ENCODE measurements around the gene PACSIN2. TPM values are rescaled to one million over a fixed set of nuclear protein-coding genes. Genes with fewer than 3 reads are reported as not detected.
A peak's percentile ranks its signal among the peaks of the same experiment; 100 is the strongest.

Gene PACSIN2
- total RNA-seq, 1 experiment from 2014 or later: 103 TPM

- POLR2A ChIA-PET (ENCODE audit: unreplicated experiment): interaction anchor here (0.6 kb wide), 1 partner anchor 83 kb away, joined by 3 read pairs; no protein-coding TSS in a partner anchor
- H3K9me2 ChIP-seq (ENCODE audit: insufficient read depth): no peaks in the 10 kb centered on the region
- no TSS peak for BruUV-seq (replicated peaks)
- peak overlapping the region; percentile 91 for H3K27ac ChIP-seq
- H3K4me2 ChIP-seq: no peak overlapping the region
- H4K20me1 ChIP-seq (ENCODE audit: insufficient read depth): no peaks in the 10 kb centered on the region
- no peak for DNase-seq
- no peak overlapping the region for H3K4me3 ChIP-seq
- H3K4me1 ChIP-seq (replicated peaks; ENCODE audit: insufficient read depth): peaks cover 70% of the 10 kb centered on the region
- H3K79me2 ChIP-seq (ENCODE audit: low read depth): peaks cover 84% of the 10 kb centered on the region
- H3K36me3 ChIP-seq (ENCODE audit: low read depth): peaks cover 30% of the 10 kb centered on the region
- no peaks in the 10 kb centered on the region for H3K9me3 ChIP-seq (ENCODE audit: insufficient read depth, low read depth)
- H3K27me3 ChIP-seq (ENCODE audit: insufficient read depth, low read depth): no peaks in the 10 kb centered on the region
- intact Hi-C loops (cut with micrococcal nuclease; ENCODE audit: unreplicated experiment): loop anchor here (5.0 kb wide), 1 partner anchor 67 kb away; no protein-coding TSS in a partner anchor
- TF ChIP-seq, protein P1, sequence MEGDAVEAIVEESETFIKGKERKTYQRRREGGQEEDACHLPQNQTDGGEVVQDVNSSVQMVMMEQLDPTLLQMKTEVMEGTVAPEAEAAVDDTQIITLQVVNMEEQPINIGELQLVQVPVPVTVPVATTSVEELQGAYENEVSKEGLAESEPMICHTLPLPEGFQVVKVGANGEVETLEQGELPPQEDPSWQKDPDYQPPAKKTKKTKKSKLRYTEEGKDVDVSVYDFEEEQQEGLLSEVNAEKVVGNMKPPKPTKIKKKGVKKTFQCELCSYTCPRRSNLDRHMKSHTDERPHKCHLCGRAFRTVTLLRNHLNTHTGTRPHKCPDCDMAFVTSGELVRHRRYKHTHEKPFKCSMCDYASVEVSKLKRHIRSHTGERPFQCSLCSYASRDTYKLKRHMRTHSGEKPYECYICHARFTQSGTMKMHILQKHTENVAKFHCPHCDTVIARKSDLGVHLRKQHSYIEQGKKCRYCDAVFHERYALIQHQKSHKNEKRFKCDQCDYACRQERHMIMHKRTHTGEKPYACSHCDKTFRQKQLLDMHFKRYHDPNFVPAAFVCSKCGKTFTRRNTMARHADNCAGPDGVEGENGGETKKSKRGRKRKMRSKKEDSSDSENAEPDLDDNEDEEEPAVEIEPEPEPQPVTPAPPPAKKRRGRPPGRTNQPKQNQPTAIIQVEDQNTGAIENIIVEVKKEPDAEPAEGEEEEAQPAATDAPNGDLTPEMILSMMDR (conservative IDR thresholded peaks at IDR 0.05): no peak
- H2AFZ ChIP-seq: no peak overlapping the region
- H3F3A ChIP-seq (ENCODE audit: insufficient read depth, low read depth): peaks cover 77% of the 10 kb centered on the region
- CTCF ChIA-PET: interaction anchor here (0.6 to 0.7 kb wide), 3 partner anchors 46 to 434 kb away, joined by 3 to 12 read pairs (median 3); no protein-coding TSS in a partner anchor
These were observed 69.9 kb downstream of the PACSIN2 start for GRCh38 chr22:42945027-42945426.

DNA sequence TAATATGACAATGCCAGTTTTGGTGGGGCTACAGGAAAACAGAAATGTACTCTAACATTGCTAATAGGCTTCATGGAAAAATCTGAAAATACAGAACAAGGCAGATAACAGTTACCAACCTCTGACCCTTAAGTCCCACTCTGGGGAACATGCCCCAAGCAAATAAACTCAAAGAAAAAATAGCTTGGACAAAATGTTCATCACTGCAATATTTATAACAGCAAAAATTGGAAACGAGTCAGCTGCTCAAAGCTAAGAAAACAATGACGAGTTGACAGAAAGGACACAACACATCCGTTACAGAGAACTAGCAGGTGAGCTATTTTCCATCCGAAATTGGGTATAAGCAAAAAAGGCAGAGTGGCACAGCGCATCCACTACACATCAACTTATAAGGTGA, 70.5 kb downstream of the PACSIN2 start:
- Histone ChIP-seq H3K27ac (no peak overlapping the region), H3K4me2 (no peak overlapping the region), H3K36me3 (ENCODE audit: low read depth) (peaks cover 30% of the 10 kb centered on the region), H3K4me1 (replicated peaks; ENCODE audit: insufficient read depth) (peaks cover 70% of the 10 kb centered on the region), H4K20me1 (ENCODE audit: insufficient read depth) (no peaks in the 10 kb centered on the region), H3F3A (ENCODE audit: insufficient read depth, low read depth) (peaks cover 78% of the 10 kb centered on the region), H3K27me3 (ENCODE audit: insufficient read depth, low read depth) (no peaks in the 10 kb centered on the region), H3K4me3 (no peak overlapping the region), H3K79me2 (ENCODE audit: low read depth) (peaks cover 83% of the 10 kb centered on the region), H3K9me3 (ENCODE audit: insufficient read depth, low read depth) (no peaks in the 10 kb centered on the region), H3K9me2 (ENCODE audit: insufficient read depth) (no peaks in the 10 kb centered on the region), H2AFZ (no peak overlapping the region)
- ChIA-PET CTCF (interaction anchor here (0.6 kb wide), 2 partner anchors 47 to 435 kb away, joined by 3 to 12 read pairs; no protein-coding TSS in a partner anchor), POLR2A (ENCODE audit: unreplicated experiment) (no interaction called here)
- DNase-seq: peak in 1 of 2 experiments; percentile 34
- no TSS peak for BruUV-seq (replicated peaks)
- intact Hi-C loops (cut with micrococcal nuclease; ENCODE audit: unreplicated experiment): no loop called here
- TF ChIP-seq, protein P1 (conservative IDR thresholded peaks at IDR 0.05): no peak
- TF ChIP-seq EZH2 (IDR thresholded peaks at IDR 0.05; ENCODE audit: low read depth): no peak

DNA sequence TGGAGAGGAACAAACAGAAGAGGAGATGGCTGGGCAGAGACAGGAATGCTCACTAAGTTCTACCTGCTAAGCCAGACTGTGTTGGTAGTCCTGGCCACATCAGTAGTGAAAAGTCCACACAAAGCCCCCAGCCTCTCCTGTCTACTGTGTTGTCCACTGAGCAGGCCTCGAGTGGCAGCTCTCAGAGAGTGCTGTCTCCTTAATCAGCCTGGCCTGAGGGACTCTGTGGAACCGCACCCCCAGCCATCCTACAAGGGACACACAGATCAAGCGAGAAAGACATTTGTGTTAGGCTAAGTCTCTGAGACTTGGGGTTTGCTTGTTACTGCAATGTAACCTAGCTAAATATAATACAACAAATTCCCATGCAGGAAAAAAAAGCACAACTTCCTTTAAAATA, 71.0 kb downstream of the PACSIN2 start:
- no peaks in the 10 kb centered on the region for H3K9me2 ChIP-seq (ENCODE audit: insufficient read depth)
- POLR2A ChIA-PET (ENCODE audit: unreplicated experiment): no interaction called here
- no peaks in the 10 kb centered on the region for H4K20me1 ChIP-seq (ENCODE audit: insufficient read depth)
- DNase-seq: no peak
- no peak overlapping the region for H3K27ac ChIP-seq
- CTCF ChIA-PET: no interaction called here
- intact Hi-C loops (cut with micrococcal nuclease; ENCODE audit: unreplicated experiment): no loop called here
- H3K36me3 ChIP-seq (ENCODE audit: low read depth): peaks cover 30% of the 10 kb centered on the region
- H3F3A ChIP-seq (ENCODE audit: insufficient read depth, low read depth): peaks cover 78% of the 10 kb centered on the region
- no peaks in the 10 kb centered on the region for H3K9me3 ChIP-seq (ENCODE audit: insufficient read depth, low read depth)
- no peak overlapping the region for H2AFZ ChIP-seq
- no peak overlapping the region for H3K4me3 ChIP-seq
- no peak overlapping the region for H3K4me2 ChIP-seq
- peaks cover 70% of the 10 kb centered on the region for H3K4me1 ChIP-seq (replicated peaks; ENCODE audit: insufficient read depth)
- TF ChIP-seq, protein P1 (conservative IDR thresholded peaks at IDR 0.05): no peak
- no peak for TF ChIP-seq EZH2 (IDR thresholded peaks at IDR 0.05; ENCODE audit: low read depth)
- H3K79me2 ChIP-seq (ENCODE audit: low read depth): peaks cover 83% of the 10 kb centered on the region
- no TSS peak for BruUV-seq (replicated peaks)
- H3K27me3 ChIP-seq (ENCODE audit: insufficient read depth, low read depth): no peaks in the 10 kb centered on the region
